ENCODE measurements around the gene CAPN5. TPM values are rescaled to one million over a fixed set of nuclear protein-coding genes. Genes with fewer than 3 reads are reported as not detected.

Gene CAPN5
- total RNA-seq, 1 donor: 14.7 TPM

DNA sequence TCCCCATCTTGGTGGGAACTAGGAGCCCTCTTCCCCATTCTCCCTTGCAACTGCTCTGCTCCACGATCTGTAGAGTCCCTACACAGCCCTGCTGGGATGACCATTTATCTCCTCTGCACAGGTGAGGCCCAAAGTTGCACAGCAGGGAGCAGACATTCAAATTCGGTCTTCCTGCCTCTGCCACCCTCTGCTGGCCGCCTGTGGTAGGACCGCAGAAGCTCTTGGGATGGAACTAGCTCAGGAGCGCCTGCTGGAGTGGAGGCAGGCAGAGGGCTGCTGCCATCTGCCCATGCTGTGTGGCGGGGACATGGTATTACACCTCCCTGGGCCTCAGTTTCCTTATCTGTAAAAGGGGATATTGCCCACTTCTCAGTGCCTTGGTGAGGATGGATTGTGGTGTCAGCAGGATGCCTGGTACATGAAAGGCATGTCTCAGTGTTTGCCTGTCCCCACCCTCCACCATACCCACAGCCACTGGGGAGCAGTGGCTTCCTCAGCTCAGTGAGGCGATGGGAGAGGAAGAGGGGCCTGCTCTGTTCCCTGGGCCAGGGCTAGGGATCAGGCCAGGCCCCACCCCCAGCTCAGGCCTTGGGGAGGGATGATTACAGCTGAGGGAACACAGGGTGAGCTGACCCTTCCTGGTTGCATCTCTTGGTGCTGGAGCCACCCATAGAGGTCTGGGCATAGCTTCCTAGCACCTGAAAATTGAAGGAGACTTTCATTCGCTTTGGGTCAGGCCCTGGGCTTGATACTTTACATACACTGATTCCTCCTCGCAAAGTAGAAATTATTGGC, 24.6 kb downstream of the CAPN5 start:
- no peak overlapping the region for H3K4me3 ChIP-seq (ENCODE audit: low read depth, low read length)
- DNase-seq (ENCODE audit: low read depth): peak; percentile 75
- TF ChIP-seq, protein P1, sequence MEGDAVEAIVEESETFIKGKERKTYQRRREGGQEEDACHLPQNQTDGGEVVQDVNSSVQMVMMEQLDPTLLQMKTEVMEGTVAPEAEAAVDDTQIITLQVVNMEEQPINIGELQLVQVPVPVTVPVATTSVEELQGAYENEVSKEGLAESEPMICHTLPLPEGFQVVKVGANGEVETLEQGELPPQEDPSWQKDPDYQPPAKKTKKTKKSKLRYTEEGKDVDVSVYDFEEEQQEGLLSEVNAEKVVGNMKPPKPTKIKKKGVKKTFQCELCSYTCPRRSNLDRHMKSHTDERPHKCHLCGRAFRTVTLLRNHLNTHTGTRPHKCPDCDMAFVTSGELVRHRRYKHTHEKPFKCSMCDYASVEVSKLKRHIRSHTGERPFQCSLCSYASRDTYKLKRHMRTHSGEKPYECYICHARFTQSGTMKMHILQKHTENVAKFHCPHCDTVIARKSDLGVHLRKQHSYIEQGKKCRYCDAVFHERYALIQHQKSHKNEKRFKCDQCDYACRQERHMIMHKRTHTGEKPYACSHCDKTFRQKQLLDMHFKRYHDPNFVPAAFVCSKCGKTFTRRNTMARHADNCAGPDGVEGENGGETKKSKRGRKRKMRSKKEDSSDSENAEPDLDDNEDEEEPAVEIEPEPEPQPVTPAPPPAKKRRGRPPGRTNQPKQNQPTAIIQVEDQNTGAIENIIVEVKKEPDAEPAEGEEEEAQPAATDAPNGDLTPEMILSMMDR (IDR thresholded peaks at IDR 0.05; ENCODE audit: insufficient read depth, low read depth, low read length): peak; percentile 93

- no peak overlapping the region for H3K4me3 ChIP-seq (ENCODE audit: low read depth, low read length)
- TF ChIP-seq, protein P1 (IDR thresholded peaks at IDR 0.05; ENCODE audit: insufficient read depth, low read depth, low read length): no peak
- DNase-seq (ENCODE audit: low read depth): no peak
Observed at GRCh38 chr11:77092382-77092781, 25.6 kb downstream of the CAPN5 start.

GRCh38 chr11:77093056-77093891, 26.5 kb downstream of the CAPN5 start:
- no peak for DNase-seq (ENCODE audit: low read depth)

DNA sequence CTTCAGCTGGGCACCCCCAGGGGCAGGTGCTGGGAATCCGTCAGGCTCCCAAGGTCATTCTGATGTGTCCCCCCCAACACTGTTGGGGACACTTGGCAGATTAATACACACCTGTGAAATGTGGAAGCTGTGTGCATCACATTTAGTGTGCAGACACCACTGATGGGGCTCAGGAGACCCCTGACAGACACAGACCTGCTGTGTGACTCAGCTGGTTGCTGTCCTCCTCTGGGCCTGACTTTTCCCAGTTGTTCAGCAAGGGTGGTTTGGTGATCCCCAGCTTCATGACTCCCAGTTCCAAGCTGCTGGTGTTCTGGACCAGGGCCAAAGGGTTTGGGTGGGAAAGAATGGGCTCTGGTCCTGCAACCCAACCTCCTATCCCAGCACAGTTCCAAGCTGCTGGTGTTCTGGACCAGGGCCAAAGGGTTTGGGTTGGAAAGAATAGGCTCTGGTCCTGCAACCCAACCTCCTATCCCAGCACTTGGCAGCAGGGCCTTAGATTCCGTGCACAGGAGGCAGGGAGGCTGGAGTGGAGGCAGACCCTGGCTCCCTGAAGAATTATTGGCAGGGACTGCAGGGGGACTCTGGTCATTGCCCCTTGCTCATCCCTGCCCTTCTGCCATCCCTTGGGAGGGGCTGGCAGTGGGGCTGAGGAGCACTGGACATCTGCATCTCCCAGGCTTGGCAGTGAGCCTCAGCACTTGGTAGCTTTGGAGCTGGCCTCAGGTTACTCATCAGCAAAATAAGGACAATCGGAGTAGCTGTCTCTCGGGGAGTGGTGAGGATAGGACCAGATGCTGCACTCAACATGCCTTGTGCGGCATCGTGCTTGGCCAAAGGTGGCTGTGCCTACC, 27.4 kb downstream of the CAPN5 start:
- TF ChIP-seq, protein P1 (IDR thresholded peaks at IDR 0.05; ENCODE audit: insufficient read depth, low read depth, low read length): no peak
- no peak for DNase-seq (ENCODE audit: low read depth)
- H3K4me3 ChIP-seq (ENCODE audit: low read depth, low read length): no peak overlapping the region

More at GRCh38 chr11:77093056-77093891, 26.5 kb downstream of the CAPN5 start:
- TF ChIP-seq, protein P1 (IDR thresholded peaks at IDR 0.05; ENCODE audit: insufficient read depth, low read depth, low read length): no peak
- H3K4me3 ChIP-seq (ENCODE audit: low read depth, low read length): no peak overlapping the region

GRCh38 chr11:77094841-77095365, 28.1 kb downstream of the CAPN5 start:
- no peak overlapping the region for H3K4me3 ChIP-seq (ENCODE audit: low read depth, low read length)
- TF ChIP-seq, protein P1 (IDR thresholded peaks at IDR 0.05; ENCODE audit: insufficient read depth, low read depth, low read length): no peak
- no peak for DNase-seq (ENCODE audit: low read depth)
